Activated CD4-positive, alpha-beta T cell treated with anti-CD3 and anti-CD28 coated beads, Interleukin-2, amount 50 U/mL, for 16 hours (primary cell): ENCODE measurements around the gene IFNA16.
"Not testable (repeated sequence)": the region's sequence is repeated elsewhere in the genome, so short reads cannot be mapped to it uniquely, and the experiment has no call there.

ENCODE experiments used
- DNase-seq: peaks from one replicate; pipeline ENCODE4 v3.0.0-alpha.2; 2020

The IFNA16 gene

DNA sequence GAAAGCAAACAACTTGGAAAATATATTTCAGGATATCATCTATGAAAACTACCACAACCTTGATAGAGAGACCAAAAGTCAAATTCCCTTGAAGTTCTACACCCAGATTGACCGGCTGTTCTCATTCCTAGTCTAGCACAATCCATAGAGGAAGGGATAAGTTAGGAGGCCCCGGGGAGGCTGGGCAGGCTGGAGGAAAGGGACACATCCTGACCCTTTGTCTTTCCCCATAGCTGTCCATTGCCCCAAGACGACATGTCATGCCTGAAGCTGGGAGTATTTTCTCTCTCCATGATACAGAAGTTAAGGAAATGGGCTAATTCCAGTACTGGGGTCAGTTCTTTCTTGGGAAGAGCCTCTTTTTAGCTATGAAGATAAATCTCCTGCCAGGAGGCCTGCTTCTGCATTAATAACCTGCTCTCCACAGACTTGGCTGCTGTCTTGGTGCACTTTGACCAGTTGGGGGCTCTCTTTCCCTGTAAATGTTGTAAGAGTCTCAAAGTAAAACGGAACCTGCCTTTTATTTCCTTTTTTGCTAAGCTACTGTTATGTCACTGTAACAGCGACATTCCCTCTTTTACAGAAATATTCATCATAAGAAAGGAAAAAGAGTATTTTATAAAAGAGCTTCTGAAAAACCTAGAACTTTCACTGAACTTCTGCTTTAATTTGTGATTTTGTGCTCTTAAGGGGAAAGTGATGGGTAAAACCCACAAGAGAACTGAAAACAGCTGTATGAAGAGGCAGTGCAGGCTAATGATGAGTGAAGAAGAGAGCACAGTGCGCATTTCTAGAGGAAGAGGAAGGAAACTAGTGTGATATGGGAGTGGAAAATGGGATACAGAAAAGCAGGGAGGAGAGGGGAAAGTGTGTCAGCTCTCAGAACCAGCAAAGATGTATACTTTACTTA is 22.0 kb downstream of the IFNA16 start:
- peak; percentile 71 for DNase-seq

DNA sequence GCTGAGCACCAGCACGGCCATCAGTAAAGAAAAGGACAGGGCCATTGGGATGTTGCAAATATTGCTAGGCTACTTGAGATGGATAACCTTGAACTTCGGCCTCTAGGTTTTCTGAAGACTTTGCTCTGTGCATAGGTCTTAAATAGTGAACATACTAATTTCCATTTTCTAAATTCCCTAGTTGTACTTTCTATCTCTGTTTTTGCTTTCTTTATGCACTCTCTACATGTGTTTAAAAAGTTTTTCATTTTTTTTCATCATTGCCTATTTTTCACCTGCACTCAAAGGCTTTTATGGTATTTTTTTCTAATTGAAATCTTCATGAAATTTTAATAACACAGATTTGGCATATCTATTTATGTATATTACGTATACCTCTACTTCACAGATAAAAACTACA is 29.6 kb downstream of the IFNA16 start, which contains the start of gene IFNA4:
TSS of gene IFNA4 (minus strand) at position 101 of the 400 bp plus-strand sequence. CDS start at position 45, 56 bp downstream.
- not testable (repeated sequence) for DNase-seq

DNA sequence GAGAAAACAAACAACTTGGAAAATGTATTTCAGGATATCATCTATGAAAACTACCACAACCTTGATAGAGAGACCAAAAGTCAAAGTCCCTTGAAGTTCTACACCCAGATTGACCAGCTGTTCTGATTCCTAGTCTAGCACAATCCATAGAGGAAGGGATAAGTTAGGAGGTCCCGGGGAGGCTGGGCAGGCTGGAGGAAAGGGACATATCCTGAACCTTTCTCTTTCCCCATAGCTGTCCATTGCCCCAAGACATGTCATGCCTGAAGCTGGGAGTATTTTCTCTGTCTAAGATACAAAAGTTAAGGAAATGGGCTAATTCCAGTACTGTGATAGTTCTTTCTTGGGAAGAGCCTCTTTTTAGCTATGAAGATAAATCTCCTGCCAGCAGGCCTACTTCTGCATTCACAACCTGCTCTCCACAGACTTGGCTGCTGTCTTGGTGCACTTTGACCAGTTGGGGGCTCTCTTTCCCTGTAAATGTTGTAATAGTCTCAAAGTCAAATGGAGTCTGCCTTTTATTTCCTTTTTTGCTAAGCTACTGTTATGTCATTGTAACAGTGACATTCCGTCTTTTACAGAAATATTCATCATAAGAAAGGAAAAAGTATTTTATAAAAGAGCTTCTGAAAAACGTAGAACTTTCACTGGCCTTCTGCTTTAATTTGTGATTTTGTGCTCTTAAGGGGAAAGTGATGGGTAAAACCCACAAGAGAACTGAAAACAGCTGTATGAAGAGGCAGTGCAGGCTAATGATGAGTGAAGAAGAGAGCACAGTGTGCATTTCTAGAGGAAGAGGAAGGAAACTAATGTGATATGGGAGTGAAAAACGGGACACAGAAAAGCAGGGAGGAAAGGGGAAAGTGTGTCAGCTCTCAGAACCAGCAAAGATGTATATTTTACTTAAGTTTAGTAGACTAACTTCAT is 34.0 kb downstream of the IFNA16 start:
- DNase-seq = peak; percentile 37

- no peak for DNase-seq
Observed at GRCh38 chr9:21174671-21175070, 42.4 kb downstream of the IFNA16 start.

DNA sequence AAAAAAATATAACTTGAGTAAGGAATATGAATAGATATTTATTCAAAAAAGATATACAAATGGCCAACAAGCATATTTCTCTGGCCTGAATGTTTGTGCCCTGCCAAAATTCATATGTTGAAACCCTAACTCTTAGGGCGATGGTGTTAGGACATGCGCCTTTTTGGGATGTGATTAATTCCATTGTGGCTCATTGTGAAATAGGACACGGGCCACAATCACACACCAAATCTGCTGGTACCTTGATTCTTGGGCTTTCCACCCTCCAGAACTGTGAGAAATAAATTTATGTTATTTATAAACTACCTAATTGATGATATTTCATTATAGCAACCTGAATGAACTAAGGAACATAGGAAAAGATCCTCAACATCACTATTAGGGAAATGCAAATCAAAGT is 45.0 kb downstream of the IFNA16 start:
- no peak for DNase-seq

- no peak for DNase-seq
Observed at GRCh38 chr9:21171351-21171750, 45.8 kb downstream of the IFNA16 start.

DNA sequence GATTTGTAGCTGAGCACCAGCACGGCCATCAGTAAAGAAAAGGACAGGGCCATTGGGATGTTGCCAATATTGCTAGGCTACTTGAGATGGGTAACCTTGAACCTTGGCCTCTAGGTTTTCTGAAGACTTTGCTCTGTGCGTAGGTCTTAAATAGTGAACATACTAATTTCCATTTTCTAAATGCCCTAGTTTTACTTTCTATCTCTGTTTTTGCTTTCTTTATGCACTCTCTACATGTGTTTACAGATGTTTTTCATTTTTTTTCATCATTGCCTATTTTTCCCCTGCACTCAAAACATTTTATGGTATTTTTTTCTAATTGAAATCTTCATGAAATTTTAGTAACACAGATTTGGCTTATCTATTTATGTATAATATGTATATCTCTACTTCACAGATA is 50.6 kb downstream of the IFNA16 start, which contains the start of gene IFNA21:
TSS of gene IFNA21 (minus strand) at position 101 of the 400 bp plus-strand sequence. CDS start at position 53, 48 bp downstream.
- not testable (repeated sequence) for DNase-seq
